Tibial nerve (tissue), 4 donors: ENCODE data around the gene VGLL3. TPM values are rescaled to one million over a fixed set of nuclear protein-coding genes. Genes with fewer than 3 reads are reported as not detected.
A peak's percentile ranks its signal among the peaks of the same experiment; 100 is the strongest.

Source experiments
- DNase-seq, 2 donors: peaks; one replicate each; pipeline ENCODE4 v3.0.0-alpha.2; 2019; ENCODE audit warnings: low spot score in 2 of 2
- H3K27ac ChIP-seq, 4 donors: fragments of 200-600 bp; sonication (generic) in 3 of 4; one replicate each; pipeline ENCODE4 v1.5.1; 2017 to 2019; ENCODE audit warnings: mild to moderate bottlenecking in 1 of 4
- H3K27me3 ChIP-seq, 2 donors: fragments of 200-600 bp; sonication (generic) in 1 of 2; one replicate each; pipeline versions ENCODE4 v1.5.1 to v1.6.0; 2017 to 2019
- H3K36me3 ChIP-seq, 3 donors: fragments of 200-600 bp; sonication (generic); one replicate each; pipeline ENCODE4 v1.5.1; 2018 to 2019
- H3K4me1 ChIP-seq, 4 donors: fragments of 200-600 bp; sonication (generic) in 3 of 4; one replicate each; pipeline ENCODE4 v1.5.1; 2017 to 2019
- H3K4me3 ChIP-seq, 4 donors: fragments of 200-600 bp; sonication (generic) in 3 of 4; one replicate each; pipeline ENCODE4 v1.5.1; 2017 to 2019; ENCODE audit warnings: mild to moderate bottlenecking in 1 of 4, moderate library complexity in 1 of 4
- H3K9me3 ChIP-seq, 4 donors: fragments of 200-600 bp; sonication (generic) in 3 of 4; one replicate each; pipeline ENCODE4 v1.5.1; 2017 to 2019
- CTCF ChIP-seq, 5 experiments: fragments of 200-600 bp in 3 of 5; fragments of 450-650 bp in 2 of 5; sonication (generic) in 3 of 5; IDR thresholded peaks; one replicate each; pipeline ENCODE4 v1.5.1; 2016 to 2019; ENCODE audit warnings: antibody characterized with exemption in 5 of 5, mild to moderate bottlenecking in 3 of 5, moderate library complexity in 2 of 5
- EP300 ChIP-seq, 2 donors: sonication (generic); formaldehyde crosslinking; IDR thresholded peaks; one replicate each; pipeline ENCODE4 v1.6.1; 2017; ENCODE audit warnings: antibody characterized with exemption in 2 of 2, mild to moderate bottlenecking in 1 of 2
- POLR2A ChIP-seq, 2 donors: fragments of 450-650 bp; IDR thresholded peaks; one replicate each; pipeline ENCODE4 v1.6.1; 2017; ENCODE audit warnings: antibody characterized with exemption in 2 of 2, mild to moderate bottlenecking in 2 of 2, moderate library complexity in 2 of 2
- WGBS, 2 donors: methylation state at CpG; one replicate each; pipeline ENCODE4 v1.1.5; 2018; 5-methylcytosine and 5-hydroxymethylcytosine counted together
- total RNA-seq, 4 donors: library from RNA; depleted of rRNA; stranded (reverse); fragments of >200 nt; gene quantifications; one replicate each; pipeline ENCODE4 v1.1.0, GENCODE V29; 2016

The VGLL3 gene
- total RNA-seq, 4 donors from 2014 or later, result 54.3 to 81.5 (median 61.2) TPM

- no peaks in the 10 kb centered on the region for H3K9me3 ChIP-seq
- no peaks in the 10 kb centered on the region for H3K27me3 ChIP-seq
- H3K4me3 ChIP-seq, result no peak overlapping the region
- 97% methylated on average over 7 of the region's 7 CpGs for WGBS, 2 donors
- no peak for DNase-seq
- H3K36me3 ChIP-seq, result no peaks in the 10 kb centered on the region
- no peak overlapping the region for H3K27ac ChIP-seq
- peaks cover 0 to 11% (median 0%) of the 10 kb centered on the region in 4 donors for H3K4me1 ChIP-seq
- no peak for TF ChIP-seq CTCF (IDR thresholded peaks at IDR 0.05)
- no peak for TF ChIP-seq EP300 (IDR thresholded peaks at IDR 0.05)
- no peak for TF ChIP-seq POLR2A (IDR thresholded peaks at IDR 0.05)
Measured at GRCh38 chr3:86929046-86929445, 61.9 kb downstream of the VGLL3 start.

DNA sequence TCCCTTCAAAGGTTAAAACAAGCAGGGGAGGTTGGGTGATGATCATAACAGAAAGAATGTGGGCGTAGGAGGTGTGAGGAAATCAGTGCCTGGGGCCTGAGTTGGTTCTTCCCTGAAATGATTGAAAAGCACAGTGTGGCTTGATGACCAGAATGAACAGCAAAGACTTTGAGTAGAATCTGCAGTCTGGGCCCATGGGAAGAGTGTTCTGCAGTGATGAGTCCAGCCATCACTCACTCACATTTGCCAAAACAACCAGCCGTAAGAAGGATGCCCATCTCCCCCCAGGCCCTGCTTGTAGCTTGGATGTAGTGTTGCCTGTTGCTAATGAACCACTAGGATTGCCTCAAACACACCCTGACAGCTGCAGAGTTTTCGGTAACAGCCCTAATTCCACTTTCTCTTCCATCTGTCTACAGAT is 67.9 kb downstream of the VGLL3 start:
- 63 to 66% methylated on average over 3 of the region's 3 CpGs for WGBS, 2 donors
- TF ChIP-seq CTCF (IDR thresholded peaks at IDR 0.05), result no peak
- TF ChIP-seq POLR2A (IDR thresholded peaks at IDR 0.05), result no peak
- TF ChIP-seq EP300 (IDR thresholded peaks at IDR 0.05), result no peak
- peak overlapping the region in 2 of 4 donors; percentile 19 to 27 for H3K27ac ChIP-seq

DNA sequence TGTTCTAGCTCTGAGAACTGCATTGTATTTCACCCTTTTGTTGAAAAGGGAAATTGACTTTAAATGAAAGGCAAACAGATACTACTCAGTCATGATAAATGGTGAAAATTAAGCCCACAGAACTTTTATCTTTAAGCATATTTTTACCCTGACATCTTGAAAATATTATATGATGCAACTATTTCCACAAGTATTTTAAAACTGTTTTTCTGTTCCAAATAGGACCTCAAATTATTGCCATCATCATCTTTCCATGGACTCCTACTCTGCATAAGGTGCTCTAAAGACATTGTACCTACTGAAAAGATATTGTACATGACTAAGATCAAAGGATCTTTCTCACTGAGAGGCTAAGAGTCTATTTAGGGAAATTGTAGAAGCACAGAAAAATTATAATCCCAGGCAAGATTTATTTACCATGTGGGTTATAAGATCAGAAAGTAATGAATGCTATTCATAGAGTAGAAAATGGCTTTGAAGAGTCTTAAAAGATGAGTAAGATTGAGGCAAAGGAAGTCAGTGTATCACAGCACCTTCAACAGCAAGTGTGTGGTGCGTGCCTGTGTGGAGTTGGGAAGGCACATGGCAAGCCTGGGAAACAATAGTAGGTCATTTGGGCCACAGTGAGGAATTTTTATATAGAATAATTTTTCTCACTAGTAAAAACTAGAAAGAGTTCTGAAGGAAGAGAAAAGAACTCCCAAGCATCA is 68.8 kb downstream of the VGLL3 start:
- TF ChIP-seq EP300 (IDR thresholded peaks at IDR 0.05) (no peak), CTCF (IDR thresholded peaks at IDR 0.05) (no peak), POLR2A (IDR thresholded peaks at IDR 0.05) (no peak)
- Histone ChIP-seq H3K4me3 (no peak overlapping the region), H3K27me3 (no peaks in the 10 kb centered on the region), H3K9me3 (no peaks in the 10 kb centered on the region), H3K36me3 (no peaks in the 10 kb centered on the region), H3K27ac (peak overlapping the region in 2 of 4 donors; percentile 19 to 27), H3K4me1 (no peaks in the 10 kb centered on the region)
- no peak for DNase-seq
- 0 to 85% methylated on average over 1 of the region's 1 CpG for WGBS, 2 donors

More for the DNA sequence above, 67.9 kb downstream of the VGLL3 start:
- Histone ChIP-seq H3K27me3 (no peaks in the 10 kb centered on the region), H3K4me1 (no peaks in the 10 kb centered on the region), H3K9me3 (no peaks in the 10 kb centered on the region), H3K36me3 (no peaks in the 10 kb centered on the region), H3K4me3 (no peak overlapping the region)
- DNase-seq, result no peak

GRCh38 chr3:86914670-86915069 is 76.3 kb downstream of the VGLL3 start:
- H3K27ac ChIP-seq, result no peak overlapping the region
- no peaks in the 10 kb centered on the region for H3K27me3 ChIP-seq
- WGBS, 2 donors, result 36 to 40% methylated on average over 3 of the region's 3 CpGs
- no peaks in the 10 kb centered on the region for H3K4me1 ChIP-seq
- TF ChIP-seq EP300 (IDR thresholded peaks at IDR 0.05), result no peak
- no peak for TF ChIP-seq POLR2A (IDR thresholded peaks at IDR 0.05)
- TF ChIP-seq CTCF (IDR thresholded peaks at IDR 0.05), result no peak
- H3K9me3 ChIP-seq, result no peaks in the 10 kb centered on the region
- no peak overlapping the region for H3K4me3 ChIP-seq
- no peaks in the 10 kb centered on the region for H3K36me3 ChIP-seq
- DNase-seq, result no peak

DNA sequence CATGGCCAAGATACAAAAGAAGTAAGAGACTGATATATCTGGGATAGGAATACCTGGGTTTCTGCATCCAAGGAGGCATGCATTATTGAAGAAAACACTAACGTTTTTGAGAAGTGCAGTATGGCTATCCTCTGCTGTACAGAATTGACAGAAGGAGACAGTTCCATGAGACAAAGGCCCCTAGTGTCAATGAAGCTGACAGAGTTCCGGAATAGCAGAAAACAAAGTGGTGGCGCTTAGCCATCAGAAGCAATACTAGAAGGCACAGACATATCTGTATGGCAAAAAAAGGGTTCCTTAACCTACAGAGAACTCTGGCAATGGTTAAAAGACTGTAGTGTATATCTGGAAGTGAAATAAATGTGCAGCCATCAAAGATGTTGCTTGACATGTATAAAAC is 77.8 kb downstream of the VGLL3 start:
- WGBS, 2 donors, result 62 to 65% methylated on average over 3 of the region's 3 CpGs
- DNase-seq, result no peak
- no peaks in the 10 kb centered on the region for H3K4me1 ChIP-seq
- no peaks in the 10 kb centered on the region for H3K27me3 ChIP-seq
- TF ChIP-seq EP300 (IDR thresholded peaks at IDR 0.05) (no peak), CTCF (IDR thresholded peaks at IDR 0.05) (no peak), POLR2A (IDR thresholded peaks at IDR 0.05) (no peak)
- H3K4me3 ChIP-seq, result no peak overlapping the region
- H3K27ac ChIP-seq, result no peak overlapping the region
- no peaks in the 10 kb centered on the region for H3K9me3 ChIP-seq
- H3K36me3 ChIP-seq, result no peaks in the 10 kb centered on the region
